Embryonic facial prominence (tissue), 1 donor: Measurements from ENCODE around the gene PALLD.

Experiments
- DNase-seq: peaks from one replicate; pipeline ENCODE4 v3.0.0-alpha.2; 2016; ENCODE audit errors: extremely low spot score

Gene PALLD

DNA sequence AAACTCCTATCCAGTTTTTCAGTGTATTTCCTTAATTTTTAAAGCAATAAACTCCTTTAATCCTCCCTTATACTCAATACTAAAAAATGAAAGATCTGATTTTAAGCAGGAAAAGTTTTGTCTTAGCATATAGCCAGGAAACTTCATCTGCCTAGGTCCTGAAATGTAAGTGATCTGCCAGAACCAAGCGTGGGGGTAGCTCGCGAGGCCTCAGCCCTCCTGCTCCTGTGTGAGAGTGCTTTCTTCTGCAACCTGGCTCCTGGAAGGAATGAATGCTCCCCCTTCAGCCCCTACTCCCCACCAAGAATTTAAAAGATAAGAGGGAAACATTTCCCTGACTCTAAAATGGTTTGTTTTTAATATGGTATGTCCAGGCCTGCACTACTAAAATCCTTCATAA lies 353.1 kb downstream of the PALLD start:
- no peak for DNase-seq

GRCh38 chr4:168852387-168852786 lies 355.5 kb downstream of the PALLD start:
- DNase-seq, result no peak

- no peak for DNase-seq
Observed at GRCh38 chr4:168852933-168853713, 356.3 kb downstream of the PALLD start.

DNA sequence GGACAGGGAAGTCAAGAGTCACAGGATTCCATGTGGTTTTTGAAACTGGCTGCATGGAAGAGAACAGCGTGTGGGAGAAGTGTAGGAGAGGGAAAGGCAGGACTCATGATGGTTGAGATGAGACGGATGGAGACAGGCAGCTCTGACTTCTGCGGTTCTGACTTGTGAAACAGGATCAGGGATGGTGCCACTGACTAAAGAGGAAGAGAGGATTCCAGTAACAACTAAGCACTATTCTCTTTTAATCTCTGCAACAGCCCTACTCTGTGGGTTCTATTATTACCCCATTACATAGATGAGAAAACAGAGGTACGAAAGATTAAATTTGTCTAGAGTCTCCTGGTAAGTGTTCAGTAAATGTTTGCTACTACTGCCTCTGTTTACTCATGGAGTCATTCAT lies 356.9 kb downstream of the PALLD start:
- no peak for DNase-seq

GRCh38 chr4:168854350-168854921 lies 357.6 kb downstream of the PALLD start:
- no peak for DNase-seq

DNA sequence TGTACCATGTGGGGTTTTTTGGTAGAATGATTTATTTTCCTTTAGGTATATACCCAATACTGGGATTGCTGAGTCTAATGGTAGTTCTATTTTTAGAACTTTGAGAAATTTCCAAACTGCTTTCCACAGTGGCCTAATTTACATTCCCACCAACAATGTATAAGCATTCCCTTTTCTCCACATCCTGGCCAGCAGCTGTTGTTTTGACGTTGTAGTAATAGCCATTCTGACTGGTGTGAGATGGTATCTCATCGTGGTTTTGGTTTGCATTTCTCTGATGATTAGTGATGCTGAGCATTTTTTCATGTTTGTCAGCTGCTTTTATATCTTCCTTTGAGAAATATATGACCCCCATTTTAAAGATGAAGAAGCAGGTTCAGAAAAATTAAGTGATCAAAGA lies 359.5 kb downstream of the PALLD start:
- DNase-seq, result no peak

DNA sequence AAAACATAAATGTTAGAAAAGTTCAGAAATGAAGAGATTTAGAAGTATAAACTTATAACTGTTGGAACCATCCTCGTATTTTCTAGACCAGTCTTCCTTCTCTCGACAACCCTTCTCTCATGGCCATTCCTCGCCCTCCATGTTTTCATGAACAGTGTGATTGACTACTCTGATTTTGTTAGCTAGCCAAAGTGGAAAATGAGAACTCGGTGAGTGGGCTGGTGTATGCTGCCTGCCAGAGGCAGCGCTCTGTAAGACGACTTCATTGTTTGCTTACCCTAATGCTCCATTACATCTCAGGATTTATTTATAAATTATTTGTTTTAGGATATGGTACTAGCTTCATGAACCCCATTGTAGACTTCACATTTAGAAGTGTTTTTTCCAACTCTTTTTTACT lies 360.2 kb downstream of the PALLD start:
- no peak for DNase-seq

- no peak for DNase-seq
Observed at GRCh38 chr4:168857546-168858314, 360.9 kb downstream of the PALLD start.

DNA sequence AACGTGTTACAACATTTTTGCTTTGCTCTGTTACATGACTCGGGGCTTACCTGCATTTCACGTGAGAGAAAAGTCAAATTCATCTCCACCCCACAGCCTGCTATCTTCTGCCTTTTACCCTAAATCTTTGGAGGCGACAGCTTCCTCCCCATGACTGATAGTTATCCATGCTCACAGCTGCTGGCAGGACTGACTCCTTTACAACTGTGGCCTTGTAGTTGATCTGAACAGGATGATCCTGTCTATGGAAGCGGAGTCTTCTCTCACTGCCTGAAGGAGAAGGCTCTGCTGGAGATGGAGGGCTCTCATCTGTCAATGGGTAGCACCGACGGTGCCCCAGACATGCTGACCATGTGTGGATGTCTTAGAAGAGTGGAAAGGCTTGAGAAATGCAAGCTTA lies 362.2 kb downstream of the PALLD start:
- no peak for DNase-seq

- DNase-seq, result no peak
Observed at GRCh38 chr4:168859888-168860694, 363.2 kb downstream of the PALLD start.

DNA sequence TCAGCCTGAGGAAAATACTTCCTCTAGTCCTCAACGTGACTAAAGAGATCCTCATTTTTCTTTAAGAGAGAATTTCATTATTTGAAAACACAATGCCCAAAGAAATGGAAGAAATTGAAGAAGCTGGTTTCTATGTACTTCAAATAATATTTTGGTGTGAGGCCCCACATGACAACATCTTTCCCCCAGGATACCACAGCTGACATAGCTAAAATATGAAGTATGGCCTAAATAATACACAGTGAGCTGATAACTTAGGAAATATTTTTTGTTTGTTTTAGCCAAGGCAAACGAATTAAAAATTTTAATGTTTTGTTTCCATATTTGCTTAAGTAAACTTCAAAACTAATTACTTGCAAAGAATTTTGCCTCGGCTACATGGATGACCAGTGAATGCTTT lies 364.0 kb downstream of the PALLD start:
- no peak for DNase-seq

DNA sequence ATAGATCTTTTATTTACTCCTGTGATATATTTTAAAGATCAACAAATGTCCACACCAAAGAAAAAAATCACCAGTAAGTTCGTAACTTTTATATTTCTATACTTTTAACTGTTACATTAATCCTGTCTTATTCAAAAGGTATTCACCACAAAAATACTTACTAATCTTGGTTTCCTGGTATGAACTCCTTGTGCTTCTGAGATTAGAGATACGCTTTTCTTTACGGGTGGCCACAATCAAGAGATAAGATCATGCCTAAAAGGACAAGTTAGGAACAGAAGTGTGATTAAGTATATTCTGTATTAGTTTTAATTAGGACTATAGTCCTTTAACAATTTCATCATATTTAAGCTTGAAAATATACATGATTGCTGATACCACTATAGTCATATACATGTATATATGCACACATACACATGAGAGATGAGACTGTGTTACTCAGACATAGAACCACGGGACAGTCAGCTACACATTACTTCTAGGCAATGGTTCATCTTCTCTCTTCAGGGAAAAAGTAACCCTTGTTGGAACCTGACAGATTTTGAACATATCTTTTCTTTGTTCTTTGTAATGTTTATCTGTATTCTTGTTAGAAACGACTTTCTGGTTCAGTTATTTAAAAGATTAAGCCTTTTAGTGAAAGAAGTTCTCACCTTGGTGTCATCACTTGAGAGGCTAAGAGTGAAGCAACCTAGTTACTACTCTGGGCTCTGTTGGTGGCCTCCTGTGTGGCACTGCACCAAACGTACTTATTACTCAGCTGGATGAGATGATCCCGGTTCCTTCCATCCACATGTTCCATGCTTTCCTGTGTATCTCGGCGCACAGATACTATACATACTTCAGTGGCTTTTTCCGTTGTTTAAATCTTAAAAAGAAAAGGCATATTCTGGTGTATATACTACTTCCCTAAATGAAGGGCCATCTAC lies 367.1 kb downstream of the PALLD start:
- DNase-seq, result no peak

DNA sequence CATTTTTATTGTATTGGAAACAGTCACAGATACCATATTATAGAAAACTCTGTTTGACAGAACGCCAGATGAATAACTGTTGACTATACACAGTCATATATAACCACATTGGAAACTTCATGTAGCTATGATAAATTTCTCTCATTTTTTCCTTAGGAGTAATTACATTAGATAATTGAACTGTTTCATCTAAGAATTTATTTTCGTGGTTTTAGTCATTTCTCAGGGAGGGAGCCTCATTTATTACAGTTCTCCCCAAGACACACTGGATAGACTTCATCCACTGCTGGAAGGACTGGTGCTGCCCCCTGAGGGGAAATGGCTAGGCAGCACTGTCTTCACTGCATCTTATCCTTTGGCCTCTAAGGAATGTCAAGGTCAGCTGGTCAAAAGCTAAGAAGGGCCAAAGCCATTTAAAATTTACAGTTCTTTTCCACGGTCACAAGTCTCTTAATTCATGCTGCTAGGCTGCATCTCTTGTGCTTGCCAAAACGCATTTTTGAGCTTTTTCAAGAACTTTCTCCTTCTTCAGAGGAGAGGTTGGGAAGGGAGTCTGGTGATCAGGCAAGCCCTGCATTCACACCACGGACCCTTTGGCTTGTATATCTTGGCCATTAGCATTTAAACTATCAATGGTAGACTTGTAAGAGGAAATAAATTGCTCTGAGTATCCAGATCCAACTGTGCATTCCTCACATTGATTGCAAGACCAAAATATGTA lies 368.1 kb downstream of the PALLD start:
- DNase-seq, result no peak

DNA sequence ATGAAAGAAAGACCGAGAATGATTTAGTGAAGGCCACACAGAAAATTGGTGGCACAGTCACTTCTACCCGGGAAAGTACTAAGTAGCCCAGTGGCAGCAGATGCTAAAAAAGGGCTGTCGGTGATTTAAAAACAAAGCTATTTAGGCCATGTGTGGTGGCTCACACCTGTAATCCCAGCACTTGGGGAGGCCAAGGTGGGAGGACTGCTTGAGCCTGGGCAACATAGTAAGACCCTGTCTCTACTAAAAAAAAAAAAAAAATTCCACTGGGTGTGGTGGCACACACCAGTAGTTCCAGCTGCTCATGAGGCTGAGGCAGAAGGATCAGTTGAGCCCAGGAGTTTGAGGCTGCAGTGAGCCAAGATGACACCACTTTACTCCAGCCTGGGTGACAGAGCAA lies 369.0 kb downstream of the PALLD start:
- DNase-seq, result no peak

GRCh38 chr4:168866635-168867034 lies 369.8 kb downstream of the PALLD start:
- DNase-seq, result no peak

GRCh38 chr4:168867128-168867527 lies 370.3 kb downstream of the PALLD start:
- no peak for DNase-seq

GRCh38 chr4:168868044-168868781 lies 371.4 kb downstream of the PALLD start:
- no peak for DNase-seq

- no peak for DNase-seq
Observed at GRCh38 chr4:168868802-168869201, 371.9 kb downstream of the PALLD start.

DNA sequence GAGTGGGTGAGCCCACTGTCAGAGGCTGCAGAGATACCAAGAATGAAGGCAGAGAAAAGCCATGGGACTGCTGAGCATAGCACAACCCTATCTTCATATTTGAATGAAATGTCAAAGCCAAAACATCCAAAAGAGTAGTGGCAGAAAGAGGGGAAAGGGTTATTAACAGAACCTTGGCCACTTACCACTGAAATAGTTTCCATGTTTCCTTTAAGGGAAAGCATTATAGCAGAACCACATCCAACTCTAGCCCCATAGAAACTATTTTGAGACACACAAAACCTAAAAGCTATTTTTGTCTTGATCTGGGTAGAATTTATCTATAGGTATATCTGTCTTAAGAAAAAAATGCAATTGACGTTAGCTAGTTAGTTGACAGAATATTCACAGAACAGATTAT lies 373.2 kb downstream of the PALLD start:
- no peak for DNase-seq

DNA sequence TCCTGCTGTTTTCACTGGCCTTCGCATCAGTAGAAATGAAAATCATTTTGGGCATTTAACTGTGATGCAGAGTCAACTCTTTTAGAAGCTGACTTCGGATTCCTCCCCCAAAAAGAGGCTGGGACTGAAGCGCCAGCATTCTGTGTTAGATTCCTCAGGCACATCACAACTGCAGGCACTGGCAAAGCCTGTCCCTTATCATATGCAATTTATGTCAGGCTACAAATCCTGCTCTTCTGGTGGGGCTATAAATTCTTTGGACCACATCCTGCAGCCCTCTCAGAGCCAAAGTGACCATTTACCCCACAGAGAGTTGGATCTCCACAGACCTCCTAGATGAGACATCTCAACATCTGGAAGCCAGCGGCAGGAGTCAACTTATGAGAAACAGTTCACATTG lies 374.8 kb downstream of the PALLD start:
- no peak for DNase-seq
